KMS-11 (cell line): ENCODE results near the gene BEGAIN.

ENCODE experiments used
- H2AFZ ChIP-seq: fragments of 200-600 bp; sonication (generic); 2 replicates; pipeline ENCODE4 v1.6.1; 2016; ENCODE audit warnings: antibody characterized with exemption, mixed run types, low read depth
- H3K27ac ChIP-seq: fragments of 200-600 bp; sonication (generic); 2 replicates; pipeline ENCODE4 v1.6.1; 2016; ENCODE audit warnings: mild to moderate bottlenecking, mixed run types
- H3K27me3 ChIP-seq: fragments of 200-600 bp; sonication (generic); 2 replicates; pipeline ENCODE4 v1.6.1; 2017; ENCODE audit warnings: mild to moderate bottlenecking, low read depth, mixed run types, moderate library complexity; ENCODE audit not compliant: insufficient read depth
- H3K36me3 ChIP-seq: fragments of 200-600 bp; sonication (generic); 2 replicates; pipeline ENCODE4 v1.6.1; 2017; ENCODE audit warnings: mild to moderate bottlenecking, mixed run types; ENCODE audit not compliant: insufficient read depth
- H3K4me1 ChIP-seq: fragments of 200-600 bp; sonication (generic); 2 replicates; pipeline ENCODE4 v1.6.1; 2016; ENCODE audit warnings: mild to moderate bottlenecking, low read depth, mixed run types; ENCODE audit not compliant: poor library complexity, severe bottlenecking
- H3K4me2 ChIP-seq: fragments of 200-600 bp; sonication (generic); 2 replicates; pipeline ENCODE4 v1.7.0; 2016; ENCODE audit warnings: mild to moderate bottlenecking, mixed run types
- H3K4me3 ChIP-seq: fragments of 200-600 bp; sonication (generic); IDR thresholded peaks from 2 replicates; pipeline ENCODE4 v1.6.1; 2017; ENCODE audit warnings: low read depth, low read length, mixed read lengths; ENCODE audit not compliant: insufficient read depth
- H3K79me2 ChIP-seq: fragments of 200-600 bp; sonication (generic); 2 replicates; pipeline ENCODE4 v1.6.1; 2016; ENCODE audit warnings: low read depth, mixed run types; ENCODE audit not compliant: insufficient read depth
- H3K9ac ChIP-seq: fragments of 200-600 bp; sonication (generic); 2 replicates; pipeline ENCODE4 v1.6.1; 2016; ENCODE audit warnings: mild to moderate bottlenecking, mixed run types
- H4K20me1 ChIP-seq: fragments of 200-600 bp; sonication (generic); 2 replicates; pipeline ENCODE4 v1.6.1; 2016; ENCODE audit warnings: mild to moderate bottlenecking, mixed run types; ENCODE audit not compliant: insufficient read depth
- CTCF ChIP-seq: fragments of 200-600 bp; sonication (generic); conservative IDR thresholded peaks from 2 replicates; pipeline ENCODE4 v1.6.1; 2017; ENCODE audit warnings: low read depth, mild to moderate bottlenecking, antibody characterized with exemption, low read length, moderate library complexity, mixed read lengths

Gene BEGAIN

GRCh38 chr14:100556936-100557505, 30.2 kb downstream of the BEGAIN start:
- Histone ChIP-seq H3K9ac (no peak overlapping the region), H3K4me3 (no peak overlapping the region), H3K4me1 (no peaks in the 10 kb centered on the region), H3K27ac (no peak overlapping the region), H3K79me2 (no peaks in the 10 kb centered on the region), H2AFZ (no peak overlapping the region), H3K27me3 (peaks cover 79% of the 10 kb centered on the region), H4K20me1 (no peaks in the 10 kb centered on the region), H3K36me3 (no peaks in the 10 kb centered on the region), H3K4me2 (no peak overlapping the region)
- TF ChIP-seq CTCF = no peak

GRCh38 chr14:100556140-100556475, 31.1 kb downstream of the BEGAIN start:
- H3K27me3 ChIP-seq = peaks cover 70% of the 10 kb centered on the region
- no peaks in the 10 kb centered on the region for H3K79me2 ChIP-seq
- no peaks in the 10 kb centered on the region for H3K36me3 ChIP-seq
- H3K9ac ChIP-seq = no peak overlapping the region
- no peak overlapping the region for H3K4me2 ChIP-seq
- no peaks in the 10 kb centered on the region for H4K20me1 ChIP-seq
- no peak for TF ChIP-seq CTCF
- H3K4me1 ChIP-seq = no peaks in the 10 kb centered on the region
- H3K4me3 ChIP-seq = no peak overlapping the region
- H3K27ac ChIP-seq = no peak overlapping the region
- H2AFZ ChIP-seq = no peak overlapping the region

- Histone ChIP-seq H3K4me1 (no peaks in the 10 kb centered on the region), H3K4me3 (no peak overlapping the region), H3K79me2 (no peaks in the 10 kb centered on the region), H3K36me3 (no peaks in the 10 kb centered on the region), H3K27ac (no peak overlapping the region), H2AFZ (no peak overlapping the region), H3K9ac (no peak overlapping the region), H4K20me1 (no peaks in the 10 kb centered on the region), H3K27me3 (peaks cover 65% of the 10 kb centered on the region), H3K4me2 (no peak overlapping the region)
- no peak for TF ChIP-seq CTCF
Observed at GRCh38 chr14:100555436-100556139, 31.6 kb downstream of the BEGAIN start.

GRCh38 chr14:100554696-100555320, 32.4 kb downstream of the BEGAIN start:
- no peak overlapping the region for H3K9ac ChIP-seq
- no peaks in the 10 kb centered on the region for H3K4me1 ChIP-seq
- H3K27me3 ChIP-seq = peaks cover 57% of the 10 kb centered on the region
- H3K27ac ChIP-seq = no peak overlapping the region
- no peak overlapping the region for H3K4me2 ChIP-seq
- H2AFZ ChIP-seq = no peak overlapping the region
- no peak for TF ChIP-seq CTCF
- H3K4me3 ChIP-seq = no peak overlapping the region
- H3K79me2 ChIP-seq = no peaks in the 10 kb centered on the region
- H4K20me1 ChIP-seq = no peaks in the 10 kb centered on the region
- no peaks in the 10 kb centered on the region for H3K36me3 ChIP-seq
